ENCODE measurements around the gene CISTR.

- no peak for TF ChIP-seq CTCF (conservative IDR thresholded peaks at IDR 0.05; ENCODE audit: low read depth, low read length)
- no peak for TF ChIP-seq EZH2 (IDR thresholded peaks at IDR 0.05; ENCODE audit: borderline replicate concordance, low read depth, low read length, poor library complexity, severe bottlenecking)
Measured at GRCh38 chr12:53777412-53777811, 25.6 kb upstream of the CISTR start.

All from A673 (cell line).